ENCODE data around the gene KCTD16.

Gene KCTD16

GRCh38 chr5:144328980-144329379, 158.3 kb downstream of the KCTD16 start:
- no peaks in the 10 kb centered on the region for H3K36me3 ChIP-seq (replicated peaks; ENCODE audit: insufficient read depth, low read length)
- H3K27me3 ChIP-seq (replicated peaks; ENCODE audit: insufficient read depth, low read length), result no peaks in the 10 kb centered on the region
- no peak for DNase-seq
- H3K4me1 ChIP-seq (ENCODE audit: low read length), result peaks cover 14% of the 10 kb centered on the region
- H3K9me3 ChIP-seq (replicated peaks; ENCODE audit: insufficient read depth, low read length), result no peaks in the 10 kb centered on the region
- no peak overlapping the region for H3K9ac ChIP-seq (ENCODE audit: low read length)
- no peaks in the 10 kb centered on the region for H3F3A ChIP-seq (ENCODE audit: insufficient read depth, low read length)
- no peak overlapping the region for H3K4me3 ChIP-seq (ENCODE audit: low read length)
- no peaks in the 10 kb centered on the region for H3K79me2 ChIP-seq (ENCODE audit: low read length)
- TF ChIP-seq CTCF (IDR thresholded peaks at IDR 0.05; ENCODE audit: low read length), result no peak
- TF ChIP-seq EZH2phosphoT487 (IDR thresholded peaks at IDR 0.05; ENCODE audit: low read length), result no peak
- no peak for TF ChIP-seq EZH2 (optimal IDR thresholded peaks at IDR 0.05; ENCODE audit: low read depth, low read length)
- H3K4me2 ChIP-seq (ENCODE audit: low read depth, low read length), result no peak overlapping the region
- H3K27ac ChIP-seq (ENCODE audit: low read length), result no peak overlapping the region
- H2AFZ ChIP-seq (ENCODE audit: low read length), result no peak overlapping the region
- no peaks in the 10 kb centered on the region for H4K20me1 ChIP-seq (ENCODE audit: insufficient read depth, low read length)
- no peaks in the 10 kb centered on the region for H3K9me2 ChIP-seq (replicated peaks; ENCODE audit: insufficient read depth, low read length)

- Histone ChIP-seq H3K36me3 (replicated peaks; ENCODE audit: insufficient read depth, low read length) (no peaks in the 10 kb centered on the region), H3K27me3 (replicated peaks; ENCODE audit: insufficient read depth, low read length) (no peaks in the 10 kb centered on the region), H3K4me1 (ENCODE audit: low read length) (peaks cover 14% of the 10 kb centered on the region), H3K79me2 (ENCODE audit: low read length) (no peaks in the 10 kb centered on the region), H3K27ac (ENCODE audit: low read length) (no peak overlapping the region), H3K9me2 (replicated peaks; ENCODE audit: insufficient read depth, low read length) (no peaks in the 10 kb centered on the region), H3K4me2 (ENCODE audit: low read depth, low read length) (no peak overlapping the region), H3K9ac (ENCODE audit: low read length) (no peak overlapping the region), H3F3A (ENCODE audit: insufficient read depth, low read length) (no peaks in the 10 kb centered on the region), H3K4me3 (ENCODE audit: low read length) (no peak overlapping the region), H2AFZ (ENCODE audit: low read length) (no peak overlapping the region), H3K9me3 (replicated peaks; ENCODE audit: insufficient read depth, low read length) (no peaks in the 10 kb centered on the region), H4K20me1 (ENCODE audit: insufficient read depth, low read length) (no peaks in the 10 kb centered on the region)
- DNase-seq, result no peak
- TF ChIP-seq CTCF (IDR thresholded peaks at IDR 0.05; ENCODE audit: low read length), result no peak
- no peak for TF ChIP-seq EZH2 (optimal IDR thresholded peaks at IDR 0.05; ENCODE audit: low read depth, low read length)
- TF ChIP-seq EZH2phosphoT487 (IDR thresholded peaks at IDR 0.05; ENCODE audit: low read length), result no peak
These were observed 159.0 kb downstream of the KCTD16 start for GRCh38 chr5:144329681-144330080.

GRCh38 chr5:144331361-144331760, 160.7 kb downstream of the KCTD16 start:
- no peaks in the 10 kb centered on the region for H3F3A ChIP-seq (ENCODE audit: insufficient read depth, low read length)
- H2AFZ ChIP-seq (ENCODE audit: low read length), result no peak overlapping the region
- H3K27me3 ChIP-seq (replicated peaks; ENCODE audit: insufficient read depth, low read length), result no peaks in the 10 kb centered on the region
- no peaks in the 10 kb centered on the region for H3K79me2 ChIP-seq (ENCODE audit: low read length)
- no peaks in the 10 kb centered on the region for H3K36me3 ChIP-seq (replicated peaks; ENCODE audit: insufficient read depth, low read length)
- no peaks in the 10 kb centered on the region for H3K9me2 ChIP-seq (replicated peaks; ENCODE audit: insufficient read depth, low read length)
- no peak overlapping the region for H3K27ac ChIP-seq (ENCODE audit: low read length)
- no peak for TF ChIP-seq EZH2phosphoT487 (IDR thresholded peaks at IDR 0.05; ENCODE audit: low read length)
- TF ChIP-seq CTCF (IDR thresholded peaks at IDR 0.05; ENCODE audit: low read length), result no peak
- TF ChIP-seq EZH2 (optimal IDR thresholded peaks at IDR 0.05; ENCODE audit: low read depth, low read length), result no peak
- no peak overlapping the region for H3K9ac ChIP-seq (ENCODE audit: low read length)
- H3K9me3 ChIP-seq (replicated peaks; ENCODE audit: insufficient read depth, low read length), result no peaks in the 10 kb centered on the region
- no peak for DNase-seq
- no peaks in the 10 kb centered on the region for H4K20me1 ChIP-seq (ENCODE audit: insufficient read depth, low read length)
- H3K4me3 ChIP-seq (ENCODE audit: low read length), result no peak overlapping the region
- peaks cover 27% of the 10 kb centered on the region for H3K4me1 ChIP-seq (ENCODE audit: low read length)
- H3K4me2 ChIP-seq (ENCODE audit: low read depth, low read length), result no peak overlapping the region
